AG09309 (cell line): ENCODE results near the gene MACROD1.

Experiments
- DNase-seq: peaks from one replicate; pipeline ENCODE4 v3.0.0-alpha.2; 2010; ENCODE audit warnings: low read depth
- H3K4me3 ChIP-seq: 2 replicates; pipeline ENCODE4 v1.5.1; 2011; ENCODE audit warnings: mild to moderate bottlenecking, low read depth, low read length, moderate library complexity; ENCODE audit not compliant: control insufficient read depth
- CTCF ChIP-seq: IDR thresholded peaks from 2 replicates; pipeline ENCODE4 v1.5.1; 2011; ENCODE audit warnings: mild to moderate bottlenecking, low read depth, low read length, inconsistent platforms; ENCODE audit not compliant: insufficient read depth, control insufficient read depth; ENCODE audit errors: missing control alignments

MACROD1 gene

DNA sequence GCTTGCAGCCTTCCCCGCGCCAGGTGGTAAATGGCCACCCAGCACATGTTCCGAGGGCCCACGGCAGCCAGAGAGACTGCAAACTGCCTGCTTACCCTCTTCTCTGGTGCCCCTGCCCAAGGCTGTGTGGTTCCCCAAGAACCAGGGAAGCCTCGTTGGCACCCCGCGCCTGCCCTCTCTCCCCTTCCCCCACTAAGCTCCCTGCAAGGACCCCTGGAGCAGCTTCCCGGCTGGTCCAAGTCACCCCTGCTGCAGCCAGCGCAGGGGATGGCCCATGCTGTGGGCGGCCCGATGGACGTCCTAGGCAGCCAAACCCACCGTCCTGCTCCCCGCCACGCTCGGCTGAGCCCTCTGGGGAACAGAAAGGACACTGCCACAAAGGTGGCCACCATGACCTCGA is 30.2 kb downstream of the MACROD1 start:
- DNase-seq: no peak
- no peak for TF ChIP-seq CTCF
- no peak overlapping the region for H3K4me3 ChIP-seq

- no peak for DNase-seq
- no peak overlapping the region for H3K4me3 ChIP-seq
- no peak for TF ChIP-seq CTCF
Observed at GRCh38 chr11:64134963-64135362, 30.9 kb downstream of the MACROD1 start.

GRCh38 chr11:64132982-64133705 is 32.8 kb downstream of the MACROD1 start:
- no peak for DNase-seq
- no peak for TF ChIP-seq CTCF
- no peak overlapping the region for H3K4me3 ChIP-seq

- TF ChIP-seq CTCF: no peak
- no peak for DNase-seq
- no peak overlapping the region for H3K4me3 ChIP-seq
Observed at GRCh38 chr11:64132191-64132771, 33.6 kb downstream of the MACROD1 start.

DNA sequence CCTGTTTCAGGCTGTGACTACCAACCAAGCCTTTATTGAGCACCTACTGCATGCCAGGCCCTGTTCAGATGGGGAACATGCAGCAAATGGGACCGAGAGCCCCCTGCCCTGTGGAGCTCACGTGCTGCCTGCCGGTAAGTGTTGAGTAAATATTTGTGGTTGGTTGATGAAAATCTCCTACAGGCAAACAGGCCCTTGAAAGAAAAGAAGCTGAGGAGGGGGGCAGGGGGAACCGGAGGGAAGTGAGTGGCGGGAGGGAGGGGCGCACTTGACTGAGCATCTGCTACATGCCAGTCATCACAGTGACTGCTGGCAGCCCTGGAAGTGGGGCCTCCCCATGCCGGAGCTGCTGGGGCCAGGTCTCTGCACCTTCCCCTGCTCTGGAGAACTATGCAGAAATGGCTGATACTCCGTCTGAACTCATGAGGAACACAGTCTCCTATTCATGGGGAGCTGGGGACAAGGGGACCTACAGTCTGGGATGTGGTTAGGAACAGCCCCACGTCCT is 34.2 kb downstream of the MACROD1 start:
- no peak overlapping the region for H3K4me3 ChIP-seq
- TF ChIP-seq CTCF: no peak
- DNase-seq: no peak

DNA sequence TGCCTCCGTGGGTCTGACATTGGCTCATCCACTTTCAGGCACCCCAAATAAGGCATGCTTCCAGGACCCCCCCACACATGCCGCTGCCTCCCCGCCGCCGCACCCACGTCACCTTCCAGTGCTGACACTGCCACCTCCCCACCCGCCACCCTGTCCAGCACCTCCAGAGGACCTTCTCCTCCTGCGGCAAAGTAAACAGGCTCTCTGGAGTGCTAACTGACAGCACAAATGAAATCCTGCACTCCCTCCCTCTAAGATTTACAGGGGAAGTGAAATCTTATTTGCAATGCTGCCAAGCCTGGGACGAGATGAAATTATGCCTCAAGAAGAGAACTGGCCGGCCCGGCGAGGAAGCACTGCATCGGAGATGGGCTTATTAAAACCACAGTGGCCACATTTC is 35.3 kb downstream of the MACROD1 start:
- no peak for DNase-seq
- H3K4me3 ChIP-seq: no peak overlapping the region
- no peak for TF ChIP-seq CTCF
